Left ventricle myocardium inferior (tissue), 1 donor: ENCODE results near the gene RCVRN. TPM values are rescaled to one million over a fixed set of nuclear protein-coding genes. Genes with fewer than 3 reads are reported as not detected.

Experiments
- DNase-seq: peaks from one replicate; pipeline ENCODE4 v3.0.0-alpha.2; 2020
- H3K27ac ChIP-seq: fragments of 200-600 bp; replicated peaks from 2 replicates; pipeline ENCODE4 v1.8.0; 2021
- H3K27me3 ChIP-seq: fragments of 200-600 bp; 2 replicates; pipeline ENCODE4 v1.8.0; 2021; ENCODE audit warnings: low read depth
- H3K36me3 ChIP-seq: fragments of 200-600 bp; 2 replicates; pipeline ENCODE4 v1.8.0; 2021
- H3K4me1 ChIP-seq: fragments of 200-600 bp; 2 replicates; pipeline ENCODE4 v1.8.0; 2021
- H3K4me3 ChIP-seq: fragments of 200-600 bp; 2 replicates; pipeline ENCODE4 v1.8.0; 2021; ENCODE audit warnings: mild to moderate bottlenecking, moderate library complexity
- H3K9me3 ChIP-seq: fragments of 200-600 bp; replicated peaks from 2 replicates; pipeline ENCODE4 v1.8.0; 2021
- intact Hi-C: fragments of 100-400 bp; cut with micrococcal nuclease; formaldehyde crosslinking; loops from one replicate; pipeline ENCODE4 v1.11.0; 2022
- long read RNA-seq: library from polyadenylated mRNA; unstranded; transcript quantifications from one replicate; pipeline ENCODE4 v2.0.0, GENCODE V29; 2021
- total RNA-seq: library from RNA; stranded (reverse); fragmentation: NEBNext Ultra II Directional; extraction: Animal tissue kit (Norgen Biotek cat#: 25700); gene quantifications from one replicate; pipeline ENCODE4 v1.2.1, GENCODE V29; 2021
- TF ChIP-seq, protein P1 (sequence below): fragments of 200-600 bp; IDR thresholded peaks from 2 replicates; pipeline ENCODE4 v1.8.0; 2021; ENCODE audit warnings: antibody characterized with exemption, mild to moderate bottlenecking, borderline replicate concordance
- donor health status: DM: no; HTN: yes; CAD: no; lungs with severe emphysema.

RCVRN gene
- 0.47 TPM for total RNA-seq
- long read RNA-seq: 0 reads

DNA sequence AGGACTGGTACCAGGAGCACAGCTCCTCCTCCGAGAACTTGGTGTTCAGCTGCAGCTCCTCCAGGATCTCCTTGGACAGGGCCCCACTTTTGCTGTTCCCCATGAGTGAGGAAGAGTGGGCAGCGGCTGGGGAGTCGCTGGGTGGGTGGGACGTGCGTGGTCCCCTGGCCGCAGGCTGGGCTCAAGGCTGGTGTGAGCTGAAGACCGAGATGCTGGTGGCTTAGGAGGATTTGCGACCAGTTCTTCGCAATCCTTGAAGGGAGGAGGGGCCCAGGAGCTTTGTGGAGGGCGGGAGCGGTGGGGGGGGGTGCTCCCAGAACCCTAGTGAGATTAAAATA lies at the start of gene RCVRN:
TSS of gene RCVRN (minus strand) at position 194 of the 338 bp plus-strand sequence. CDS start at position 103, 91 bp downstream.
- no peak within 1 kb of the TSS for H3K27ac ChIP-seq
- no peak within 1 kb of the TSS for H3K4me3 ChIP-seq
- TF ChIP-seq, protein P1, sequence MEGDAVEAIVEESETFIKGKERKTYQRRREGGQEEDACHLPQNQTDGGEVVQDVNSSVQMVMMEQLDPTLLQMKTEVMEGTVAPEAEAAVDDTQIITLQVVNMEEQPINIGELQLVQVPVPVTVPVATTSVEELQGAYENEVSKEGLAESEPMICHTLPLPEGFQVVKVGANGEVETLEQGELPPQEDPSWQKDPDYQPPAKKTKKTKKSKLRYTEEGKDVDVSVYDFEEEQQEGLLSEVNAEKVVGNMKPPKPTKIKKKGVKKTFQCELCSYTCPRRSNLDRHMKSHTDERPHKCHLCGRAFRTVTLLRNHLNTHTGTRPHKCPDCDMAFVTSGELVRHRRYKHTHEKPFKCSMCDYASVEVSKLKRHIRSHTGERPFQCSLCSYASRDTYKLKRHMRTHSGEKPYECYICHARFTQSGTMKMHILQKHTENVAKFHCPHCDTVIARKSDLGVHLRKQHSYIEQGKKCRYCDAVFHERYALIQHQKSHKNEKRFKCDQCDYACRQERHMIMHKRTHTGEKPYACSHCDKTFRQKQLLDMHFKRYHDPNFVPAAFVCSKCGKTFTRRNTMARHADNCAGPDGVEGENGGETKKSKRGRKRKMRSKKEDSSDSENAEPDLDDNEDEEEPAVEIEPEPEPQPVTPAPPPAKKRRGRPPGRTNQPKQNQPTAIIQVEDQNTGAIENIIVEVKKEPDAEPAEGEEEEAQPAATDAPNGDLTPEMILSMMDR: no peak
- H3K36me3 ChIP-seq: no peaks in the 10 kb centered on the region
- H3K9me3 ChIP-seq: no peaks in the 10 kb centered on the region
- intact Hi-C loops: no loop called here
- DNase-seq: no peak
- H3K4me1 ChIP-seq: peaks cover 3% of the 10 kb centered on the region
- H3K27me3 ChIP-seq: peaks cover 24% of the 10 kb centered on the region

DNA sequence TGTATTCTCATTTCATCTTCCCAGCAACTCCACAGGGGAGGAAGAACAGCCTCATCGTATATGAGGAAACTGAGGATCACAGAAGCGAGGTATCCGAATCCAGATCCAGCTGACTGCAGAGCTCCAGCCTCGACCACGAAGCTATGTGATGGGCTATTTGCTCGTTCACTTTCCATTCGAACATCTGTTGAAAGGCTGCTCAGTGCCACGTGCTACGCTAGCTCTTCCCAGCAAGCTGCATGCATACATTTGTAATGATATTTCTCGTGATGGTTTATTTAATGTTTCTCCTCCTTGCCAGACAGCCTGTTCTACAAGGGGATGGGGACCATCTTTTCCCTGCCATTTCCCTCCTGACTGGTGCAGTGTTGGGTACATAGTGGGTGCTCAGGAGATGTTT lies 48.4 kb upstream of the RCVRN start:
- no peaks in the 10 kb centered on the region for H3K9me3 ChIP-seq
- H3K27ac ChIP-seq: no peak overlapping the region
- TF ChIP-seq, protein P1: no peak
- H3K4me3 ChIP-seq: no peak overlapping the region
- peaks cover 6% of the 10 kb centered on the region for H3K4me1 ChIP-seq
- peaks cover 5% of the 10 kb centered on the region for H3K27me3 ChIP-seq
- intact Hi-C loops: no loop called here
- H3K36me3 ChIP-seq: peaks cover 10% of the 10 kb centered on the region
- DNase-seq: no peak

DNA sequence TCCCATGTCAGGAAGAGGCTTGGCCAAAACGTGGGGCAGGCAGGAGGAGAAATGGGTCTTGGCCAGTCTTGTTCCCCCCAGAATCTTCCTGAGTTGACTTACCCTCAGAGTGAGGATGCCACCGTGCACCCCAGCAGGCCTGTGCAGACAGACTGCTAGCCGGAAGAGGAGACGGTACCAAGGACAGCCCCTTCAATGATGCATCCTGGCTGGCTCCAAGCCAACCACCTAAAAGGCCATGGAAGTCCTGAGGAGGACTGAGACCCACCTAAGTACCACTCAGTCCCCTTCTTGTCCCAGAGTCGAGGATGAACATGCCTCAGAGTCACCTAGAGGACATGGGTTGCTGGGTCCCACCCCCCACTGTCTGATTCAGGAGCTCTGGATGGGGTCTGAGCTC lies 46.7 kb upstream of the RCVRN start:
- intact Hi-C loops: no loop called here
- no peak overlapping the region for H3K4me3 ChIP-seq
- TF ChIP-seq, protein P1: no peak
- peaks cover 3% of the 10 kb centered on the region for H3K36me3 ChIP-seq
- no peaks in the 10 kb centered on the region for H3K9me3 ChIP-seq
- no peak for DNase-seq
- H3K27me3 ChIP-seq: no peaks in the 10 kb centered on the region
- H3K27ac ChIP-seq: no peak overlapping the region
- H3K4me1 ChIP-seq: peaks cover 6% of the 10 kb centered on the region

DNA sequence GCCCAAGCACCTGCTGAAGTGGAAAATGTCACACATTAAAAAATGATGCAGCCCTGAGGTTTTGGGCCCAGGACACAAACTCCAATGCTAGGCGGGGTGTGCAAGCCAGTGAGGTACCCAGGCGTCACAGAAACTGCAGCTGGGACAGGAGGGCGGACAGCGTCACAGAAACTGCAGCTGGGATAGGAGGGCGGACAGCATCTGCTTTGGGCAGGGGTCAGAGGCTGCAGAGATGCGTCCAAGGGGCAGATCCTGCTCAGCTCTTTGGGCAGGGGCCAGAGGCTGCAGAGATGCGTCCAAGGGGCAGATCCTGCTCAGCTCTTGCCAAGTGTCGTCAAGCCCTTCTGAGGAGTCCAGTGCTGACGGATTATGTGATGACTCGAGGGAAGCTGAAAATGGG lies 43.9 kb upstream of the RCVRN start:
- no peak overlapping the region for H3K27ac ChIP-seq
- peaks cover 6% of the 10 kb centered on the region for H3K4me1 ChIP-seq
- H3K9me3 ChIP-seq: no peaks in the 10 kb centered on the region
- H3K36me3 ChIP-seq: peaks cover 20% of the 10 kb centered on the region
- intact Hi-C loops: no loop called here
- H3K4me3 ChIP-seq: no peak overlapping the region
- no peak for DNase-seq
- TF ChIP-seq, protein P1: no peak
- H3K27me3 ChIP-seq: no peaks in the 10 kb centered on the region

DNA sequence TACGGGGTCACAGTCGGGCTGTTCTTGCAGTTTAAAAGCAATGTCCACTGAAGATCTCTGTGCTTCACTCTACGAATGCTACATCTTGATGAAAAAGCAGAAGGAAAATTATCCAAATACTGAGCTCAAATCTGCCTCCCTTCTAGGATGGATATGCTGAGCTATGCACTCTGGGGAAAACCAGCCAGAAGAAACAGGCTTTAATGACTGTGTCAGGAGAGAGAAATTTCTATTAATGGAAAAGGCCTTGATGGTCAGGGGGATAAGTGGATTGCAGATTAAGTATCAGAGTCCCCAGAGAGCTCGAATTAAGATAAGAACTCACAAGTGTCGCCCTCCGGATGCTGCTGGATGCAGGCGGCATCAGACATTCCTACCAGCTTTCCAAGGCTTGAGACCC lies 39.6 kb upstream of the RCVRN start:
- intact Hi-C loops: no loop called here
- no peak overlapping the region for H3K4me3 ChIP-seq
- TF ChIP-seq, protein P1: no peak
- no peak for DNase-seq
- no peaks in the 10 kb centered on the region for H3K4me1 ChIP-seq
- H3K27me3 ChIP-seq: no peaks in the 10 kb centered on the region
- no peaks in the 10 kb centered on the region for H3K9me3 ChIP-seq
- peaks cover 57% of the 10 kb centered on the region for H3K36me3 ChIP-seq
- no peak overlapping the region for H3K27ac ChIP-seq

DNA sequence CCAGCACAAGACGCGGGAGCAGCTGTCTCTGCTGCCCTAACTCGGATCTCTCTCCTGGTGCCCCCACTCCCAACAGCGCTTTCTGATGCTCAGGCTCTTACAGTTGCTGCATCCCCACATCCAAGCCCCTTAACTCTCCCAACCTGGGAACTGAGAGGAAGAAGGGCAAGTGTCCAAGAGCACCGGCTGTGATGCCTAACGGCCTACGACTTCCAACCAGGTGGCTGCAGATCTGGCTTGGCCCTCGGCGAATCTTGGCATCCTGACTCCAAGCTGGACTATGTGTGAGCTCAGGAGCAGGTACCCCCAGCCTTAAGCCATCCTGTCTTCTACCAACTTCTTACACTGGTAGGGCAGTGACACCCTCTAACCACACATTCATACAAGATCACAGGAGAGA lies 38.3 kb upstream of the RCVRN start:
- peaks cover 71% of the 10 kb centered on the region for H3K36me3 ChIP-seq
- H3K4me3 ChIP-seq: no peak overlapping the region
- H3K4me1 ChIP-seq: no peaks in the 10 kb centered on the region
- intact Hi-C loops: no loop called here
- DNase-seq: no peak
- peaks cover 8% of the 10 kb centered on the region for H3K9me3 ChIP-seq
- H3K27ac ChIP-seq: no peak overlapping the region
- TF ChIP-seq, protein P1: no peak
- no peaks in the 10 kb centered on the region for H3K27me3 ChIP-seq
